Central memory CD8-positive, alpha-beta T cell (primary cell): ENCODE measurements around the gene ZSWIM7.

ENCODE experiments used
- ATAC-seq: fragments of 150-1000 bp; cut with Tn5 transposase; replicated peaks from 2 replicates; pipeline ENCODE4 v1.10.0; 2022; ENCODE audit warnings: mild to moderate bottlenecking, moderate FRiP score, moderate number of reproducible peaks; ENCODE audit not compliant: poor library complexity, severe bottlenecking; ENCODE audit errors: extremely low read depth
- DNase-seq, 2 donors: peaks; one replicate each; pipeline ENCODE4 v3.0.0; 2021; ENCODE audit warnings: low spot score in 2 of 2
- H3K27ac Mint-ChIP-seq: one replicate; pipeline ENCODE4 v1.8.0; 2022; ENCODE audit warnings: low read depth, mild to moderate bottlenecking, moderate library complexity, mixed read lengths
- H3K27me3 Mint-ChIP-seq: one replicate; pipeline ENCODE4 v1.8.0; 2022; ENCODE audit warnings: mixed read lengths
- H3K36me3 Mint-ChIP-seq: one replicate; pipeline ENCODE4 v1.8.0; 2022; ENCODE audit warnings: mild to moderate bottlenecking, moderate library complexity, mixed read lengths; ENCODE audit not compliant: insufficient read depth
- H3K4me1 Mint-ChIP-seq: one replicate; pipeline ENCODE4 v1.8.0; 2022; ENCODE audit warnings: mixed read lengths
- H3K4me3 Mint-ChIP-seq: one replicate; pipeline ENCODE4 v1.8.0; 2022; ENCODE audit warnings: mild to moderate bottlenecking, moderate library complexity, mixed read lengths
- H3K9me3 Mint-ChIP-seq: one replicate; pipeline ENCODE4 v1.8.0; 2022; ENCODE audit warnings: mixed read lengths

Gene ZSWIM7

GRCh38 chr17:15929941-15930340, 69.6 kb downstream of the ZSWIM7 start:
- no peak for DNase-seq
- H3K27me3 Mint-ChIP-seq: peaks cover 29% of the 10 kb centered on the region
- no peaks in the 10 kb centered on the region for H3K9me3 Mint-ChIP-seq
- H3K4me1 Mint-ChIP-seq: no peaks in the 10 kb centered on the region
- no peaks in the 10 kb centered on the region for H3K36me3 Mint-ChIP-seq
- no peak for ATAC-seq
- H3K4me3 Mint-ChIP-seq: no peak overlapping the region
- no peak overlapping the region for H3K27ac Mint-ChIP-seq

- Mint-ChIP-seq H3K9me3 (no peaks in the 10 kb centered on the region), H3K36me3 (no peaks in the 10 kb centered on the region), H3K27me3 (peaks cover 29% of the 10 kb centered on the region), H3K4me1 (no peaks in the 10 kb centered on the region), H3K27ac (peak overlapping the region; percentile 7), H3K4me3 (no peak overlapping the region)
- ATAC-seq: no peak
- no peak for DNase-seq
Measured at GRCh38 chr17:15928286-15928785, 71.2 kb downstream of the ZSWIM7 start.
